T47D (cell line): Measurements from ENCODE around the gene PRXL2A.
"Not testable (repeated sequence)": the region's sequence is repeated elsewhere in the genome, so short reads cannot be mapped to it uniquely, and the experiment has no call there.

Experiments
- DNase-seq, 2 experiments: peaks; one replicate each; pipeline versions ENCODE4 v3.0.0 to v3.0.0-alpha.2; 2011 to 2012; ENCODE audit warnings: low read depth in 1 of 2, low spot score in 1 of 2
- JUND ChIP-seq: IDR thresholded peaks from 2 replicates; pipeline ENCODE4 v1.6.1; 2012; ENCODE audit warnings: low read depth
- in situ Hi-C: cut with HindIII; loops from 2 replicates; pipeline ENCODE4 v1.10.0; 2016; ENCODE audit warnings: low sequenced_read_pairs, low pct_unique_long_range_greater_than_20kb

Gene PRXL2A

GRCh38 chr10:80471715-80472233 is 63.4 kb downstream of the PRXL2A start:
- in situ Hi-C loops: no loop called here
- TF ChIP-seq JUND: no peak
- DNase-seq: no peak

GRCh38 chr10:80472234-80473095 is 64.1 kb downstream of the PRXL2A start:
- no peak for TF ChIP-seq JUND
- in situ Hi-C loops: no loop called here
- DNase-seq: no peak

DNA sequence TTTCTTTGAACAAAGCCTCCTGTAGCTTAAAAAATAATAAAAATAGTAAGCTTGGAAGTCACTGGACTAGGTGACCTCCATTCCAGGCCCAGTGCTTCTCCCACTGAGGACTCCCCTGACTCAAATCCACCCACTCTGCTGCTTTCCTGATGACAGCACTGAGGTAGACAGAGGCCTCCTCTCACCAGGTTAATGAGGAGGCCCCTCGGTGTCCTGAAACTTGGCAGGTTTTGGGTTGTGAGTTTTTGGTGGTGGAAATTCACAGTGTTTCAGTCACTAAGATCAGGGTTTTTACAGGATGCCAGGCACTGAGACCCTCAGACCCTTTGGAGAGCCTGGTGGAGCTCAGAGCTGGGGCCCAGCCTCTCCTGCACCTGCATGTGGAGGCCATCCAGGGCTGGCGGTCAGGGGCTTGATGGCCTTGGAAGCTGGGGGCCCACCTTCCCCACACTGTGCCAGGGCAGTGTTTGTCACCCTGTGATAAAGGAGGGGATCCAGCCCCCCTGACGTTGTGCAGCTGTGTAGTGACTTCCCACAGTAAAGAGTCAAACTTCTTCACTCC is 64.8 kb downstream of the PRXL2A start:
- DNase-seq: no peak
- in situ Hi-C loops: no loop called here
- no peak for TF ChIP-seq JUND

GRCh38 chr10:80473692-80474596 is 65.6 kb downstream of the PRXL2A start:
- in situ Hi-C loops: no loop called here
- no peak for TF ChIP-seq JUND
- DNase-seq: no peak

- DNase-seq: no peak
- in situ Hi-C loops: no loop called here
- no peak for TF ChIP-seq JUND
These were observed 66.2 kb downstream of the PRXL2A start for GRCh38 chr10:80474597-80474910.

- in situ Hi-C loops: no loop called here
- DNase-seq: no peak
- TF ChIP-seq JUND: no peak
These were observed 66.6 kb downstream of the PRXL2A start for GRCh38 chr10:80474941-80475340.

GRCh38 chr10:80475641-80476040 is 67.3 kb downstream of the PRXL2A start:
- in situ Hi-C loops, DNase-seq: not testable (repeated sequence)

- TF ChIP-seq JUND: no peak
- no peak for DNase-seq
- in situ Hi-C loops: no loop called here
These were observed 68.3 kb downstream of the PRXL2A start for GRCh38 chr10:80476685-80477084.

DNA sequence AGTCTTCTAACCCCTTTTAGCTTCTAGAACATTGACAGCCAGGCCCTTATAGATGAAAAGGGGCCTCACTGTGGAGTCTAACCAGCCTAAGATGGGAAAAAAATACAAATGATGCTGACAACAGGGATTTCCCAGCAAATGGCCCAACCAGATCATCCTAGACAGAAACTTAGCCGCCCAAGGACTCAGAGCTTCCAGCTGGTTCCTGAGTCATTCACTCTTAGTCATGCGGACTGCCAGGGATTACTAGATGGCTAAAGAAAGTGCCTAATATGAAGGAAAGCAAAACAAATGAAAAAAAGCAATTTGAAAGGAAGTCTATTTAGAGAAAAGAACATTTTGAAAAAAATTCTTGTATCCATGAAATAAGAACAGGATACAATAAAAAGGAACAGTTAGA is 69.5 kb downstream of the PRXL2A start:
- no peak for DNase-seq
- in situ Hi-C loops: no loop called here

GRCh38 chr10:80480373-80480772 is 72.0 kb downstream of the PRXL2A start:
- in situ Hi-C loops, DNase-seq: not testable (repeated sequence)

More for the DNA sequence above, 69.5 kb downstream of the PRXL2A start:
- TF ChIP-seq JUND: no peak

DNA sequence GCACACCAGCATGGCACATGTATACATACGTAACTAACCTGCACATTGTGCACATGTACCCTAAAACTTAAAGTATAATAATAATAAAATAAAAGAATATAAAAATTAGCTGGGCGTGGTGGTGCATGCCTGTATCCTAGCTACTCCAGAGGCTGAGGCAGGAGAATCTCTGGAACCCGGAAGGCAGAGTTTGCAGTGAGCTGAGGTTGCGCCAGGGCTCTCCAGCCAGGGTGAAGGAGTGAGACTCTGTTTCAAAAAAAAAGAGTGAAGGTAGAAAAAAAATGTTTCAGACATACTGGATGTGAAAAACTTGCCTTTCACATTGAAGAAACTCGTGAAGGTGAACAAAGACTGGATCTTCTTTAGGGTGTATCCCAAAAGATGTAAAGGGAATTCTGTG is 72.5 kb downstream of the PRXL2A start:
- TF ChIP-seq JUND: no peak
- DNase-seq: no peak
- in situ Hi-C loops: no loop called here

DNA sequence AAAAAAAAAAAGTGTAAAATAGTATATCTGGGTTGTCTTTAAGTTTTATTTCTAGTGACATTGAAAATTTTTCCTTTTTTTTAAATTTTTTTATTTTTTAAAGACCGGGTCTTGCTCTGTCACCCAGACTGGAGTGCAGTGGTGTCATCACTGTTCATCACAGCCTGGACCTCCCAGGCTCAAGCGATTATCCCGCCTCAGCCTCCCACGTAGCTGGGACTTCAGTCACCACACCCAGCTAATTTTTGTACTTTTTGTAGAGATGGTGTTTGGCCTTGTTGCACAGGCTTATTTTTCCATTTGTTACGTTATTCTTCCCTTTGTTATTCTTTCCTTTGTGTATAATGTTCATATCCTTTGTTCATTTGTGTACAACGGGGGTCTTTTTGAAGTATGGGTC is 75.9 kb downstream of the PRXL2A start:
- TF ChIP-seq JUND: no peak
- in situ Hi-C loops: no loop called here
- DNase-seq: no peak

- in situ Hi-C loops: no loop called here
- TF ChIP-seq JUND: no peak
- no peak for DNase-seq
These were observed 76.3 kb downstream of the PRXL2A start for GRCh38 chr10:80484676-80485075.
